Mesenchymal stem cell (in vitro differentiated cells and primary cell): ENCODE data around the gene PTPRR.

Experiments
- DNase-seq: peaks from one replicate; pipeline ENCODE4 v3.0.0-alpha.2; 2013
- H2AFZ ChIP-seq: one replicate; pipeline ENCODE4 v1.6.1; 2013; ENCODE audit warnings: low read depth, mild to moderate bottlenecking, control low read depth, inconsistent platforms, low read length, moderate library complexity
- H2AK5ac ChIP-seq: 2 replicates; pipeline ENCODE4 v1.6.1; 2013; ENCODE audit warnings: low read length, moderate library complexity, mild to moderate bottlenecking, inconsistent platforms; ENCODE audit not compliant: severe bottlenecking
- H2BK120ac ChIP-seq: one replicate; pipeline ENCODE4 v1.6.1; 2013; ENCODE audit warnings: low read depth, mild to moderate bottlenecking, inconsistent platforms, low read length, moderate library complexity
- H2BK12ac ChIP-seq, 2 experiments: one replicate each; pipeline ENCODE4 v1.6.1; 2013; ENCODE audit warnings: inconsistent platforms in 2 of 2, low read length in 2 of 2, mild to moderate bottlenecking in 2 of 2, moderate library complexity in 2 of 2, control low read depth in 1 of 2
- H2BK15ac ChIP-seq: one replicate; pipeline ENCODE4 v1.6.1; 2013; ENCODE audit warnings: mild to moderate bottlenecking, low read depth, inconsistent platforms; ENCODE audit not compliant: poor library complexity, severe bottlenecking
- H2BK5ac ChIP-seq: 2 replicates; pipeline ENCODE4 v1.6.1; 2013; ENCODE audit warnings: low read depth, mild to moderate bottlenecking, low read length, control low read depth, inconsistent platforms; ENCODE audit not compliant: poor library complexity, severe bottlenecking
- H3K14ac ChIP-seq, 2 experiments: one replicate each; pipeline ENCODE4 v1.6.1; 2013; ENCODE audit warnings: inconsistent platforms in 2 of 2, low read length in 2 of 2, control low read depth in 1 of 2, mild to moderate bottlenecking in 1 of 2, moderate library complexity in 1 of 2
- H3K18ac ChIP-seq, 2 experiments: one replicate each; pipeline ENCODE4 v1.6.1; 2013; ENCODE audit warnings: inconsistent platforms in 2 of 2, low read length in 2 of 2, control low read depth in 1 of 2, low read depth in 1 of 2, mild to moderate bottlenecking in 1 of 2
- H3K23ac ChIP-seq, 2 experiments: one replicate each; pipeline ENCODE4 v1.6.1; 2013; ENCODE audit warnings: inconsistent platforms in 2 of 2, low read length in 2 of 2, mild to moderate bottlenecking in 2 of 2, moderate library complexity in 2 of 2, control low read depth in 1 of 2
- H3K27ac ChIP-seq: 2 replicates; pipeline ENCODE4 v1.5.1; 2013; ENCODE audit warnings: mild to moderate bottlenecking, moderate library complexity, low read length, control low read depth, inconsistent platforms; ENCODE audit not compliant: poor library complexity, severe bottlenecking
- H3K27me3 ChIP-seq, 2 experiments: 2 replicates each; pipeline versions ENCODE4 v1.6.1 to v1.7.0; 2013; ENCODE audit warnings: low read length in 2 of 2, mild to moderate bottlenecking in 2 of 2, moderate library complexity in 2 of 2, control low read depth in 1 of 2, inconsistent platforms in 1 of 2; ENCODE audit not compliant: control insufficient read depth in 1 of 2, insufficient read depth in 1 of 2
- H3K36me3 ChIP-seq, 2 experiments: 2 replicates each; pipeline versions ENCODE4 v1.6.1 to v1.7.0; 2013; ENCODE audit warnings: low read length in 2 of 2, control low read depth in 1 of 2, inconsistent platforms in 1 of 2, low read depth in 1 of 2, mild to moderate bottlenecking in 1 of 2; ENCODE audit not compliant: insufficient read depth in 2 of 2, control insufficient read depth in 1 of 2
- H3K4ac ChIP-seq, 2 experiments: one replicate each; pipeline ENCODE4 v1.6.1; 2013; ENCODE audit warnings: inconsistent platforms in 2 of 2, low read length in 2 of 2, mild to moderate bottlenecking in 2 of 2, moderate library complexity in 2 of 2, control low read depth in 1 of 2, low read depth in 1 of 2
- H3K4me1 ChIP-seq: 2 replicates; pipeline ENCODE4 v1.6.1; 2013; ENCODE audit warnings: low read depth, low read length, control low read depth; ENCODE audit not compliant: control insufficient read depth, insufficient read depth
- H3K4me2 ChIP-seq: 2 replicates; pipeline ENCODE4 v1.6.1; 2013; ENCODE audit warnings: low read length, mild to moderate bottlenecking, inconsistent platforms; ENCODE audit not compliant: poor library complexity, severe bottlenecking
- H3K4me3 ChIP-seq, 2 experiments: 2 replicates each; pipeline versions ENCODE4 v1.5.1 to v1.7.0; 2013; ENCODE audit warnings: low read length in 2 of 2, mild to moderate bottlenecking in 2 of 2, control low read depth in 1 of 2, low read depth in 1 of 2; ENCODE audit not compliant: insufficient read depth in 1 of 2
- H3K79me1 ChIP-seq: replicated peaks from 2 replicates; pipeline ENCODE4 v1.6.1; 2013; ENCODE audit warnings: mild to moderate bottlenecking, control low read depth, low read length, inconsistent platforms; ENCODE audit not compliant: poor library complexity, severe bottlenecking
- H3K9ac ChIP-seq: 2 replicates; pipeline ENCODE4 v1.7.0; 2013; ENCODE audit warnings: mild to moderate bottlenecking, low read length, moderate library complexity
- H3K9me3 ChIP-seq: 2 replicates; pipeline ENCODE4 v1.7.0; 2013; ENCODE audit warnings: mild to moderate bottlenecking, low read length; ENCODE audit not compliant: control insufficient read depth
- H4K8ac ChIP-seq: one replicate; pipeline ENCODE4 v1.6.1; 2013; ENCODE audit warnings: inconsistent platforms, mild to moderate bottlenecking, low read length, moderate library complexity
- H4K91ac ChIP-seq: one replicate; pipeline ENCODE4 v1.6.1; 2013; ENCODE audit warnings: mild to moderate bottlenecking, low read length, inconsistent platforms
- WGBS: methylation state at CpG from one replicate; pipeline ENCODE4 v1.1.7; 2013; ENCODE audit warnings: mixed read lengths; 5-methylcytosine and 5-hydroxymethylcytosine counted together

PTPRR gene

GRCh38 chr12:70686299-70686698, 234.2 kb downstream of the PTPRR start:
- Histone ChIP-seq H3K14ac (no peak overlapping the region), H4K91ac (no peak overlapping the region), H2BK5ac (no peak overlapping the region), H3K4me2 (no peak overlapping the region), H2BK120ac (no peak overlapping the region), H3K9ac (no peak overlapping the region), H2AK5ac (no peak overlapping the region), H3K4me3 (no peak overlapping the region), H3K36me3 (no peaks in the 10 kb centered on the region), H2BK12ac (no peak overlapping the region), H4K8ac (no peak overlapping the region), H3K79me1 (no peaks in the 10 kb centered on the region), H2BK15ac (no peak overlapping the region), H2AFZ (no peak overlapping the region), H3K9me3 (no peaks in the 10 kb centered on the region), H3K27me3 (no peaks in the 10 kb centered on the region), H3K23ac (no peak overlapping the region), H3K27ac (no peak overlapping the region), H3K4me1 (no peaks in the 10 kb centered on the region), H3K18ac (no peak overlapping the region), H3K4ac (no peak overlapping the region)
- 100% methylated on average over 1 of the region's 2 CpGs for WGBS
- DNase-seq = no peak

- Histone ChIP-seq H3K18ac (no peak overlapping the region), H4K8ac (no peak overlapping the region), H3K9ac (no peak overlapping the region), H3K36me3 (no peaks in the 10 kb centered on the region), H3K9me3 (peaks cover 4% of the 10 kb centered on the region), H3K4ac (no peak overlapping the region), H2BK120ac (no peak overlapping the region), H2BK5ac (no peak overlapping the region), H2AK5ac (no peak overlapping the region), H3K27me3 (no peaks in the 10 kb centered on the region), H3K27ac (no peak overlapping the region), H3K14ac (no peak overlapping the region), H3K79me1 (no peaks in the 10 kb centered on the region), H3K4me1 (no peaks in the 10 kb centered on the region), H4K91ac (no peak overlapping the region), H3K4me2 (no peak overlapping the region), H3K4me3 (no peak overlapping the region), H2BK15ac (no peak overlapping the region), H3K23ac (no peak overlapping the region), H2AFZ (no peak overlapping the region), H2BK12ac (no peak overlapping the region)
- no peak for DNase-seq
- 74% methylated on average over 3 of the region's 3 CpGs for WGBS
Measured at GRCh38 chr12:70683976-70684375, 236.6 kb downstream of the PTPRR start.

GRCh38 chr12:70671698-70672097, 248.8 kb downstream of the PTPRR start:
- H3K23ac ChIP-seq = no peak overlapping the region
- WGBS = 95% methylated on average over 5 of the region's 5 CpGs
- H2AK5ac ChIP-seq = no peak overlapping the region
- no peak overlapping the region for H3K14ac ChIP-seq
- no peak overlapping the region for H2BK120ac ChIP-seq
- H4K91ac ChIP-seq = no peak overlapping the region
- no peak overlapping the region for H3K18ac ChIP-seq
- no peak overlapping the region for H3K9ac ChIP-seq
- H3K9me3 ChIP-seq = no peaks in the 10 kb centered on the region
- H3K27ac ChIP-seq = no peak overlapping the region
- H2BK15ac ChIP-seq = no peak overlapping the region
- H3K27me3 ChIP-seq = no peaks in the 10 kb centered on the region
- no peaks in the 10 kb centered on the region for H3K4me1 ChIP-seq
- no peak overlapping the region for H3K4ac ChIP-seq
- no peak overlapping the region for H2AFZ ChIP-seq
- H3K79me1 ChIP-seq = no peaks in the 10 kb centered on the region
- no peak overlapping the region for H2BK12ac ChIP-seq
- DNase-seq = no peak
- H3K4me2 ChIP-seq = no peak overlapping the region
- no peak overlapping the region for H2BK5ac ChIP-seq
- no peak overlapping the region for H4K8ac ChIP-seq
- no peaks in the 10 kb centered on the region for H3K36me3 ChIP-seq
- H3K4me3 ChIP-seq = no peak overlapping the region

GRCh38 chr12:70670948-70671347, 249.6 kb downstream of the PTPRR start:
- Histone ChIP-seq H2BK120ac (no peak overlapping the region), H2BK12ac (no peak overlapping the region), H3K4me2 (no peak overlapping the region), H2AFZ (no peak overlapping the region), H3K9me3 (no peaks in the 10 kb centered on the region), H3K79me1 (no peaks in the 10 kb centered on the region), H3K14ac (no peak overlapping the region), H3K9ac (no peak overlapping the region), H3K4ac (no peak overlapping the region), H2BK15ac (no peak overlapping the region), H3K23ac (no peak overlapping the region), H3K27me3 (no peaks in the 10 kb centered on the region), H2AK5ac (no peak overlapping the region), H4K8ac (no peak overlapping the region), H4K91ac (no peak overlapping the region), H3K4me1 (no peaks in the 10 kb centered on the region), H3K18ac (no peak overlapping the region), H3K36me3 (no peaks in the 10 kb centered on the region), H2BK5ac (no peak overlapping the region), H3K27ac (no peak overlapping the region), H3K4me3 (no peak overlapping the region)
- DNase-seq = no peak
- WGBS = 100% methylated on average over 1 of the region's 3 CpGs
